K562 (cell line): ENCODE measurements around the gene CD300A. TPM values are rescaled to one million over a fixed set of nuclear protein-coding genes. Genes with fewer than 3 reads are reported as not detected.
A peak's percentile ranks its signal among the peaks of the same experiment; 100 is the strongest.

Experiments
- ATAC-seq: fragments of 200-7000 bp; cut with Tn5 transposase; 3 replicates; pipeline ENCODE4 v1.9.1; 2020; ENCODE audit warnings: moderate library complexity
- BruUV-seq: library from RNA; stranded (reverse); fragments of 400-500 nt; replicated peaks from 2 replicates; lab custom pipeline; 2021; lab: Mats Ljungman, UMichigan
- CTCF ChIA-PET: fragments of 300-600 bp; formaldehyde crosslinking; extraction: SDS; loops from one replicate; lab custom pipeline; 2021; ENCODE audit warnings: low intra/inter-chr PET ratio; lab: Yijun Ruan, JAX
- POLR2A ChIA-PET: fragments of 300-600, 350-650 bp; sonication (Branson Sonifier 250); formaldehyde crosslinking; extraction: SDS; loops from one replicate; lab custom pipeline; 2021; ENCODE audit warnings: antibody characterized with exemption, inconsistent platforms; lab: Yijun Ruan, JAX
- DNase-seq, 4 experiments: peaks; one replicate each; pipeline versions ENCODE4 v3.0.0 to v3.0.0-alpha.2; 2011 to 2018; ENCODE audit warnings: low spot score in 3 of 4, mixed read lengths in 3 of 4; ENCODE audit errors: extremely low read depth in 1 of 4
- FAIRE-seq: peaks from 2 replicates; lab custom pipeline; 2011; peaks lifted over from hg19 to GRCh38; lab: Jason Lieb, UNC
- H2AFZ ChIP-seq: 2 replicates; pipeline ENCODE4 v1.6.0; 2011; ENCODE audit warnings: low read depth, low read length, control low read depth, inconsistent platforms
- H3K27ac ChIP-seq: fragments of 200-600 bp; 3 replicates; pipeline ENCODE4 v1.8.0; 2011; ENCODE audit warnings: low read depth, mild to moderate bottlenecking, control low read depth, inconsistent platforms, low read length, moderate library complexity, mixed read lengths; ENCODE audit errors: extremely low read depth
- H3K27me3 ChIP-seq, 2 experiments: fragments of 300-600 bp in 1 of 2; 2 replicates in 1 of 2; 3 replicates in 1 of 2; pipeline versions ENCODE4 v1.6.0 to v1.8.0; 2011; ENCODE audit warnings: inconsistent platforms in 2 of 2, low read length in 2 of 2, mild to moderate bottlenecking in 1 of 2, mixed read lengths in 1 of 2, moderate library complexity in 1 of 2; ENCODE audit not compliant: control insufficient read depth in 2 of 2, insufficient read depth in 2 of 2
- H3K36me3 ChIP-seq: fragments of 300-600 bp; 3 replicates; pipeline ENCODE4 v1.8.0; 2011; ENCODE audit warnings: mild to moderate bottlenecking, low read length, inconsistent platforms; ENCODE audit not compliant: control insufficient read depth, insufficient read depth
- H3K4me1 ChIP-seq, 2 experiments: fragments of 200-600 bp in 1 of 2; replicated peaks in 1 of 2; 2 replicates in 1 of 2; 3 replicates in 1 of 2; pipeline versions ENCODE4 v1.5.1 to v1.8.0; 2011; ENCODE audit warnings: inconsistent platforms in 2 of 2, low read length in 2 of 2, mild to moderate bottlenecking in 1 of 2, mixed read lengths in 1 of 2, moderate library complexity in 1 of 2; ENCODE audit not compliant: control insufficient read depth in 2 of 2, insufficient read depth in 2 of 2
- H3K4me2 ChIP-seq: 2 replicates; pipeline ENCODE4 v1.6.1; 2011; ENCODE audit warnings: low read length, control low read depth, inconsistent platforms, mixed read lengths; ENCODE audit not compliant: insufficient read depth
- H3K4me3 ChIP-seq: fragments of 200-600 bp; sonication (generic), shearing (Covaris generic); 2 replicates; pipeline ENCODE4 v1.5.1; 2016; ENCODE audit warnings: control low read depth, inconsistent platforms
- H3K79me2 ChIP-seq: fragments of 200-600 bp; 3 replicates; pipeline ENCODE4 v1.8.0; 2011; ENCODE audit warnings: low read length, inconsistent platforms; ENCODE audit not compliant: control insufficient read depth, insufficient read depth
- H3K9ac ChIP-seq, 2 experiments: 2 replicates each; pipeline versions ENCODE4 v1.6.0 to v1.6.1; 2011; ENCODE audit warnings: low read depth in 2 of 2, low read length in 2 of 2, control low read depth in 1 of 2, inconsistent platforms in 1 of 2, mild to moderate bottlenecking in 1 of 2, mixed read lengths in 1 of 2; ENCODE audit not compliant: insufficient read depth in 1 of 2
- H3K9me1 ChIP-seq: one replicate; pipeline ENCODE4 v1.6.0; 2011; ENCODE audit warnings: inconsistent platforms, mild to moderate bottlenecking, low read length, moderate library complexity; ENCODE audit not compliant: control insufficient read depth, insufficient read depth
- H3K9me3 ChIP-seq: replicated peaks from 2 replicates; pipeline ENCODE4 v1.5.1; 2011; ENCODE audit warnings: low read depth, low read length, inconsistent platforms; ENCODE audit not compliant: control insufficient read depth, insufficient read depth
- H4K20me1 ChIP-seq: replicated peaks from 2 replicates; pipeline ENCODE4 v1.6.1; 2011; ENCODE audit warnings: low read length, inconsistent platforms, mixed read lengths; ENCODE audit not compliant: control insufficient read depth, insufficient read depth
- AFF4 ChIP-seq: sonication (generic); formaldehyde crosslinking; IDR thresholded peaks from 2 replicates; pipeline ENCODE4 v1.8.0; 2023; ENCODE audit warnings: mild to moderate bottlenecking, missing genetic modification reagents
- CREB1 ChIP-seq, 2 experiments: sonication (generic) in 1 of 2; formaldehyde crosslinking in 1 of 2; IDR thresholded peaks; 2 replicates each; pipeline versions ENCODE4 v1.6.1 to v1.8.0; 2012 to 2022; ENCODE audit warnings: inconsistent platforms in 1 of 2, mild to moderate bottlenecking in 1 of 2, missing genetic modification reagents in 1 of 2, moderate library complexity in 1 of 2
- E2F3 ChIP-seq: fragments of 250-450 bp; sonication (Bioruptor Pico); IDR thresholded peaks from 2 replicates; pipeline ENCODE4 v1.4.0; 2020; ENCODE audit warnings: mild to moderate bottlenecking
- EWSR1 ChIP-seq: fragments of 450-650 bp; IDR thresholded peaks from 2 replicates; pipeline ENCODE4 v1.6.1; 2018; ENCODE audit warnings: borderline replicate concordance, mild to moderate bottlenecking, low read depth, moderate library complexity; ENCODE audit not compliant: partially characterized antibody
- MAZ ChIP-seq, 2 experiments: fragments of 450-650 bp in 1 of 2; sonication (generic) in 1 of 2; formaldehyde crosslinking; IDR thresholded peaks in 1 of 2; conservative IDR thresholded peaks in 1 of 2; 2 replicates each; pipeline versions ENCODE4 v1.4.0 to v1.5.0; 2020; ENCODE audit warnings: mild to moderate bottlenecking in 1 of 2, missing genetic modification reagents in 1 of 2
- PBX2 ChIP-seq, 2 experiments: IDR thresholded peaks in 1 of 2; conservative IDR thresholded peaks in 1 of 2; 2 replicates each; pipeline ENCODE4 v1.6.1; 2016; ENCODE audit warnings: low read depth in 2 of 2, mild to moderate bottlenecking in 1 of 2, missing compliant biosample characterization in 1 of 2, missing genetic modification characterization in 1 of 2, moderate library complexity in 1 of 2
- RBBP5 ChIP-seq: fragments of 200-600 bp; sonication (generic); IDR thresholded peaks from 2 replicates; pipeline ENCODE4 v1.6.1; 2012; ENCODE audit warnings: borderline replicate concordance, mild to moderate bottlenecking, low read length, control low read depth, inconsistent platforms; ENCODE audit not compliant: insufficient read depth, poor library complexity, severe bottlenecking
- ZBTB5 ChIP-seq: fragments of 450-650 bp; IDR thresholded peaks from 2 replicates; pipeline ENCODE4 v1.6.1; 2017; ENCODE audit warnings: antibody characterized with exemption
- ZEB2 ChIP-seq: fragments of 450-650 bp; IDR thresholded peaks from 2 replicates; pipeline ENCODE4 v1.6.1; 2016
- WGBS: fragments of 100-300 bp; shearing (Covaris generic); methylation state at CpG from one replicate; pipeline ENCODE4 v1.1.6; 2016; ENCODE audit warnings: low coverage, mixed read lengths; ENCODE audit not compliant: insufficient coverage; ENCODE audit errors: missing lambda C conversion rate; 5-methylcytosine and 5-hydroxymethylcytosine counted together
- in situ Hi-C: fragments of 300-500 bp; cut with MboI; formaldehyde crosslinking; loops from 4 replicates; pipeline ENCODE4 v1.15.0; 2018; ENCODE audit warnings: inconsistent platforms, mixed read lengths
- intact Hi-C: fragments of 100-400 bp; cut with micrococcal nuclease; formaldehyde crosslinking; loops from 2 replicates; pipeline ENCODE4 v1.14.2; 2022
- polyA plus RNA-seq, 8 experiments: library from polyadenylated mRNA; depleted of rRNA in 4 of 8; stranded (reverse) in 5 of 8; unstranded in 3 of 8; fragments of >200 nt; fragmentation: Nextera tagmentation in 2 of 8; fragmentation: Illumina TruSeq in 1 of 8; extraction: Ambion mirVana in 2 of 8; extraction: Trizol in 1 of 8; gene quantifications; 2 replicates each; pipeline versions ENCODE4 v1.2.1 to v1.2.3, GENCODE V29; 2011 to 2014; ENCODE audit warnings: inconsistent platforms in 1 of 8, missing spikeins in 1 of 8
- total RNA-seq, 7 experiments: library from RNA; depleted of rRNA in 6 of 7; stranded (reverse); fragments of >200 nt in 6 of 7; fragmentation: Illumina TruSeq in 2 of 7; extraction: Trizol in 2 of 7; gene quantifications; 2 replicates each; pipeline versions ENCODE4 v1.2.1 to v1.2.3, GENCODE V29; 2011 to 2021; ENCODE audit warnings: low replicate concordance in 1 of 7

The CD300A gene
- total and polyA plus RNA-seq, 9 of the 15 experiments (the other 6 are each of a cell fraction or from before 2014, with no cell fraction given), result 0.21 to 1.7 (median 0.41) TPM; not detected in 1

GRCh38 chr17:74429604-74430384, 36.6 kb upstream of the CD300A start:
- H3K9ac ChIP-seq, result peak overlapping the region in 1 of 2 experiments; percentile 46; a peak in 2 of 4 replicates
- peak overlapping the region; percentile 17; the same call in 1 of the 2 replicates for H3K4me3 ChIP-seq
- BruUV-seq, result no TSS peak
- 46% methylated on average over 19 of the region's 19 CpGs for WGBS
- no peaks in the 10 kb centered on the region for H3K9me1 ChIP-seq
- H3K27me3 ChIP-seq, result peaks cover 2 to 40% of the 10 kb centered on the region in 2 experiments; a peak in 4 of 5 replicates
- CTCF ChIA-PET, result interaction anchor here (0.5 kb wide), 1 partner anchor 8 kb away, joined by 3 read pairs; no protein-coding TSS in a partner anchor
- TF ChIP-seq ZBTB5 (no peak), E2F3 (CRISPR knock-in tag) (no peak), EWSR1 (no peak), CREB1 (IDR thresholded peaks at IDR 0.05) (no peak), CREB1 (CRISPR knock-in tag; IDR thresholded peaks at IDR 0.05) (peak; percentile 46; the same call in 1 of the 2 replicates), PBX2 (CRISPR knock-in tag; IDR thresholded peaks at IDR 0.05; ENCODE audit: low read depth) (no peak), PBX2 (tag; conservative IDR thresholded peaks at IDR 0.05; ENCODE audit: low read depth) (no peak), AFF4 (CRISPR knock-in tag) (0 out of 2 replicates have a peak, but pooled peaks have one; percentile 40), RBBP5 (peak; percentile 11), MAZ (CRISPR knock-in tag; conservative IDR thresholded peaks at IDR 0.05 in 1 of 2, IDR thresholded peaks at IDR 0.05 in 1 of 2) (no peak), ZEB2 (no peak)
- TF ChIP-seq, all 486 proteins: peak for 3
- in situ Hi-C loops, result no loop called here
- FAIRE-seq, result no peak
- Histone ChIP-seq H2AFZ (peak overlapping the region; percentile 68), H4K20me1 (no peaks in the 10 kb centered on the region), H3K4me1 (peaks cover 6 to 23% of the 10 kb centered on the region in 2 experiments; a peak in 4 of 5 replicates), H3K36me3 (no peaks in the 10 kb centered on the region), H3K4me2 (peak overlapping the region; percentile 49), H3K79me2 (no peaks in the 10 kb centered on the region; the same call in 2 of the 3 replicates), H3K27ac (peak overlapping the region; percentile 53; the same call in 2 of the 3 replicates), H3K9me3 (no peaks in the 10 kb centered on the region)
- intact Hi-C loops, result no loop called here
- POLR2A ChIA-PET, result interaction anchor here (1.0 kb wide), 1 partner anchor 75 kb away, joined by 4 read pairs; no protein-coding TSS in a partner anchor
- DNase-seq, result no peak
- peak; percentile 44; the same call in 2 of the 3 replicates for ATAC-seq
